ENCODE data around the gene ST7.

The ST7 gene

DNA sequence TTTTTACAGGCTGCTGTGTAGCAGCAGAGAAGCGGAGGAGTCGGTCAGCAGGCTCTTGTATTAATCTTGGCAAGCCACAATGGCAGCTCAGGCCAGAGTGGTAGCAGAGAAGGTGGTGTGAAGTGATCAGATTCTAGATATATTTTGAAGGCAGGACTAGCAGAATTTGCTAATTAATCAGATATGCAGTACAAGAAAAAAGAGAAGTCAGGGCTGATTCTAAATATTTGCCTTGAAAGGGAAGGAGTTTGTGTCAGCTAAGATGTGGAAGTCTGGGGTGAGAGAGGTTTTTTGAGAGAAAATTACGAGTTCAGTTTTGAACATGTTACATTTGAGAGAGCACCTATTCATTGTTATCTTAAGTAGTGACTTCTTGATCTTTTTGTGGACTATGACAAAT, 193.2 kb downstream of the ST7 start:
- Mint-ChIP-seq H3K27me3 (ENCODE audit: low read depth) (no peaks in the 10 kb centered on the region), H3K4me3 (no peak overlapping the region), H3K36me3 (ENCODE audit: low read depth) (peaks cover 5% of the 10 kb centered on the region), H3K9me3 (no peaks in the 10 kb centered on the region), H3K27ac (no peak overlapping the region), H3K4me1 (ENCODE audit: low read depth) (peaks cover 16% of the 10 kb centered on the region)
- DNase-seq (ENCODE audit: low spot score) = no peak

DNA sequence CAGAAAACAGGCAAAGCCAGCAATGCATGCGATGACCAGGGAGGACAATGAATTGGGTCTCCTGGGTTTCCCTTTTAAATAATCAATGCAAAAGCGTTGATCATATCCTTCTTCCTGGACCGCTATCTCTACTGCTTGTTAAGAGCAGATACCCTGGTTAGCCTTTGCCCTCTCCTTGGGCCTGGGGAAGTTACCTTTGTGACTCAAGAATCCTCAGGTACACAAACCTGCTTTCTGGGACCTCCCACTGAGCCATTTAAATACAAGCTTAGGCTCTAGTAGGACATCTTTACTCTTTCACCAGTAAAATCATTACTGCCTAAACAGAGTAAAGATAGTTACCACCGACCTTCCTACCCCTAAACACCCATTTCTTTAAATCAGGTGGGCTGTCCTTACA, 195.7 kb downstream of the ST7 start:
- Mint-ChIP-seq H3K27ac (no peak overlapping the region), H3K27me3 (ENCODE audit: low read depth) (no peaks in the 10 kb centered on the region), H3K9me3 (no peaks in the 10 kb centered on the region), H3K4me1 (ENCODE audit: low read depth) (peaks cover 7% of the 10 kb centered on the region), H3K36me3 (ENCODE audit: low read depth) (no peaks in the 10 kb centered on the region), H3K4me3 (no peak overlapping the region)
- DNase-seq (ENCODE audit: low spot score) = no peak

DNA sequence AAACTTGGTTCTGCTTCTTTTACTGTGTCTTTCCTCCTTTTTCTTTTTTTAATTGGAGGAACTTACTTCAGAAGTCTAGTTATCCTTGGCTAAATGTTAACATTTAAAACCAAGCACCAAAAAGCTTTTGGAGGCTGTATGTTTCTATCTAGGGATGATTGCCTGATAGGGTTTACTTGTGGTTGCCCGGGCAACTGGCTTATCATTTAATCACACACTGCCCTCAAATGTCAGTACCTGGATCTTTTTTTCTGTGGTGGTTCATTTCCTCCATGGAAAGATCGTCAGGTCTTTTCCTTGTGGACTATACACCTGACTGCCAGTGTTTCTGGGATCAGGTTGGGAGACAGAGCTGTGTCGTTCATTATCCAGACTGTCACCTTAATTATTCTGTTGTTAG, 196.4 kb downstream of the ST7 start:
- no peak overlapping the region for H3K27ac Mint-ChIP-seq
- H3K9me3 Mint-ChIP-seq = no peaks in the 10 kb centered on the region
- no peak overlapping the region for H3K4me3 Mint-ChIP-seq
- no peaks in the 10 kb centered on the region for H3K36me3 Mint-ChIP-seq (ENCODE audit: low read depth)
- H3K27me3 Mint-ChIP-seq (ENCODE audit: low read depth) = no peaks in the 10 kb centered on the region
- no peak for DNase-seq (ENCODE audit: low spot score)
- H3K4me1 Mint-ChIP-seq (ENCODE audit: low read depth) = peaks cover 7% of the 10 kb centered on the region

GRCh38 chr7:117152213-117153007, 199.1 kb downstream of the ST7 start:
- no peaks in the 10 kb centered on the region for H3K27me3 Mint-ChIP-seq (ENCODE audit: low read depth)
- H3K9me3 Mint-ChIP-seq = no peaks in the 10 kb centered on the region
- H3K36me3 Mint-ChIP-seq (ENCODE audit: low read depth) = no peaks in the 10 kb centered on the region
- H3K4me1 Mint-ChIP-seq (ENCODE audit: low read depth) = no peaks in the 10 kb centered on the region
- DNase-seq (ENCODE audit: low spot score) = no peak
- H3K4me3 Mint-ChIP-seq = no peak overlapping the region
- H3K27ac Mint-ChIP-seq = no peak overlapping the region

DNA sequence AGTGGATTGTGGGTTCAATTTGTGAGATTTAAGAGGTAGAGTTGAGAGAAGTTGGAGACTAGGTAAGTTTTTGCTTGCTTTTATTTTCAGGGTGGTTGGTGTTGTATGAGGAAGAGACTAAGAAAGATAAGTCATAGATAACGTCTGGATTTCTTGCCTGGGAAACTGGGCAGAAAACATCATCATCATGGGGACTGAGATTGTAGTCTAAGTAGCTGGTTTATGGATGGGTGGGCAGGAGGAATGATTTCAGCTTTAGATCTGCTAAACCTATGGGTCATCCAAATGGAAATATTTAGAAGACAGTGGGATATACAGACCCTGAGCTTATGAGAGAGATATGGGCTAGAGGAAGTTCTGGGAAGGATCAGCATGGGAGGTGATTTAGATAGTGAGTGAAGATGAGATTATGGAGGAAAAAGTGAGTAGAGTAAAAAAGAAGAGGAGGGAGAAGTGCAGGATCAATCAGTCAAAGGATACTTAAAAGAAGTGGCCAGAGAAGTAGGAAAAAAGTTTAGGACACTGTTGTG, 199.8 kb downstream of the ST7 start:
- DNase-seq (ENCODE audit: low spot score) = no peak
- no peaks in the 10 kb centered on the region for H3K36me3 Mint-ChIP-seq (ENCODE audit: low read depth)
- no peak overlapping the region for H3K4me3 Mint-ChIP-seq
- no peaks in the 10 kb centered on the region for H3K4me1 Mint-ChIP-seq (ENCODE audit: low read depth)
- H3K9me3 Mint-ChIP-seq = no peaks in the 10 kb centered on the region
- H3K27ac Mint-ChIP-seq = no peak overlapping the region
- no peaks in the 10 kb centered on the region for H3K27me3 Mint-ChIP-seq (ENCODE audit: low read depth)

- H3K4me1 Mint-ChIP-seq (ENCODE audit: low read depth) = no peaks in the 10 kb centered on the region
- no peaks in the 10 kb centered on the region for H3K36me3 Mint-ChIP-seq (ENCODE audit: low read depth)
- H3K27ac Mint-ChIP-seq = no peak overlapping the region
- H3K27me3 Mint-ChIP-seq (ENCODE audit: low read depth) = no peaks in the 10 kb centered on the region
- H3K4me3 Mint-ChIP-seq = no peak overlapping the region
- H3K9me3 Mint-ChIP-seq = no peaks in the 10 kb centered on the region
- DNase-seq (ENCODE audit: low spot score) = no peak
Observed at GRCh38 chr7:117154721-117155120, 201.4 kb downstream of the ST7 start.

GRCh38 chr7:117155694-117156093, 202.4 kb downstream of the ST7 start:
- DNase-seq (ENCODE audit: low spot score) = no peak
- Mint-ChIP-seq H3K4me1 (ENCODE audit: low read depth) (no peaks in the 10 kb centered on the region), H3K4me3 (no peak overlapping the region), H3K36me3 (ENCODE audit: low read depth) (no peaks in the 10 kb centered on the region), H3K27ac (no peak overlapping the region), H3K9me3 (no peaks in the 10 kb centered on the region), H3K27me3 (ENCODE audit: low read depth) (no peaks in the 10 kb centered on the region)

- Mint-ChIP-seq H3K27me3 (ENCODE audit: low read depth) (no peaks in the 10 kb centered on the region), H3K4me3 (no peak overlapping the region), H3K4me1 (ENCODE audit: low read depth) (no peaks in the 10 kb centered on the region), H3K27ac (no peak overlapping the region), H3K9me3 (no peaks in the 10 kb centered on the region), H3K36me3 (ENCODE audit: low read depth) (no peaks in the 10 kb centered on the region)
- no peak for DNase-seq (ENCODE audit: low spot score)
Observed at GRCh38 chr7:117157241-117158209, 204.2 kb downstream of the ST7 start.

- Mint-ChIP-seq H3K9me3 (no peaks in the 10 kb centered on the region), H3K4me3 (no peak overlapping the region), H3K36me3 (ENCODE audit: low read depth) (no peaks in the 10 kb centered on the region), H3K4me1 (ENCODE audit: low read depth) (no peaks in the 10 kb centered on the region), H3K27ac (no peak overlapping the region), H3K27me3 (ENCODE audit: low read depth) (no peaks in the 10 kb centered on the region)
- no peak for DNase-seq (ENCODE audit: low spot score)
Observed at GRCh38 chr7:117158941-117159697, 205.8 kb downstream of the ST7 start.

GRCh38 chr7:117163101-117163500, 209.8 kb downstream of the ST7 start:
- Mint-ChIP-seq H3K4me1 (ENCODE audit: low read depth) (no peaks in the 10 kb centered on the region), H3K9me3 (no peaks in the 10 kb centered on the region), H3K4me3 (no peak overlapping the region), H3K27ac (no peak overlapping the region), H3K27me3 (ENCODE audit: low read depth) (no peaks in the 10 kb centered on the region), H3K36me3 (ENCODE audit: low read depth) (no peaks in the 10 kb centered on the region)
- DNase-seq (ENCODE audit: low spot score) = no peak

GRCh38 chr7:117164620-117165019, 211.3 kb downstream of the ST7 start:
- Mint-ChIP-seq H3K27ac (no peak overlapping the region), H3K9me3 (no peaks in the 10 kb centered on the region), H3K4me3 (no peak overlapping the region), H3K4me1 (ENCODE audit: low read depth) (no peaks in the 10 kb centered on the region), H3K27me3 (ENCODE audit: low read depth) (no peaks in the 10 kb centered on the region), H3K36me3 (ENCODE audit: low read depth) (no peaks in the 10 kb centered on the region)
- no peak for DNase-seq (ENCODE audit: low spot score)

DNA sequence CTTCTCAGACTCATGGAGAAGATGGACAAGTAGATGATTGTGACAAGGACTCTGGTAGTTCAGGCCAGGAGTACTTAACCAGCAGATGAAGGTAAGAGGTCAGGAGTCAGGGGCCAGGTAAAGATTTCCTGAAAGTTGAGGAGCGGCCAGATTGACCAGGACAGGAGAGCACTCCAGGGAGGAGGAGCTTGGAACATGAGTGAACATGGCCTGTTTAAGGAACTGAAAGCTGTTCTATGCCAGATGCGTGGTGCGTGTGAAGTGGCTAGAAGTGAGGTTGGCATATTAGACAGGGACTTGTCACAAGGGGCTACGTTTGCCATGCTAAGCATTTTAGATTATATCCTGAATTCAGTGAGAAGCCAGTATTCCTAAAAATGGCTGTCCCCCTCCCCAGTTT, 212.4 kb downstream of the ST7 start:
- Mint-ChIP-seq H3K27me3 (ENCODE audit: low read depth) (no peaks in the 10 kb centered on the region), H3K4me3 (no peak overlapping the region), H3K27ac (no peak overlapping the region), H3K9me3 (no peaks in the 10 kb centered on the region), H3K36me3 (ENCODE audit: low read depth) (no peaks in the 10 kb centered on the region), H3K4me1 (ENCODE audit: low read depth) (no peaks in the 10 kb centered on the region)
- DNase-seq (ENCODE audit: low spot score) = no peak

DNA sequence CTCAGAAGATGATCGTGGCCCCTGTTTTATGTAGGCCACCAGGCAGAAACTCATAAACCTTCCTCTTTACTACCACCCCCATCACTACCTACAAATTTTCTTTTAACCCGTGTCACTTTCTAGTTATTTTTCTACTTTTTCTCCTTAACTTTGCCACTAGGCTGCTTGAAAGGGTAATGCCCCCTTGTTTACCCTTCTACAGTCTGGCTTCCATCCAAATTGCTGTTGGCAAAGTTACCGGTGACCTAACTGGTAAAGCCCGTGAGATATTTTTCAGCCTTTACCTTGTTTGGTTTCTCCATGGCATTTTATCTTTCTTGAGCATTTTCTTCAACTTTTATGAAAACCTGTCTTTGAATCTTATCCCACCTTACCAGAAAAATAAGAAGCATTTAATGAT, 216.6 kb downstream of the ST7 start:
- Mint-ChIP-seq H3K9me3 (no peaks in the 10 kb centered on the region), H3K27me3 (ENCODE audit: low read depth) (no peaks in the 10 kb centered on the region), H3K27ac (no peak overlapping the region), H3K4me1 (ENCODE audit: low read depth) (no peaks in the 10 kb centered on the region), H3K36me3 (ENCODE audit: low read depth) (no peaks in the 10 kb centered on the region), H3K4me3 (no peak overlapping the region)
- DNase-seq (ENCODE audit: low spot score) = no peak

- Mint-ChIP-seq H3K4me1 (ENCODE audit: low read depth) (no peaks in the 10 kb centered on the region), H3K36me3 (ENCODE audit: low read depth) (no peaks in the 10 kb centered on the region), H3K27me3 (ENCODE audit: low read depth) (no peaks in the 10 kb centered on the region), H3K4me3 (no peak overlapping the region), H3K27ac (no peak overlapping the region), H3K9me3 (no peaks in the 10 kb centered on the region)
- DNase-seq (ENCODE audit: low spot score) = no peak
Observed at GRCh38 chr7:117171106-117171505, 217.8 kb downstream of the ST7 start.
